ENCODE data around the gene KCNIP1.

KCNIP1 gene

GRCh38 chr5:170642066-170642735 is 138.4 kb downstream of the KCNIP1 start:
- no peak for DNase-seq (ENCODE audit: low read depth)

GRCh38 chr5:170642776-170643436 is 139.1 kb downstream of the KCNIP1 start:
- no peak for DNase-seq (ENCODE audit: low read depth)

GRCh38 chr5:170643591-170643990 is 139.8 kb downstream of the KCNIP1 start:
- DNase-seq (ENCODE audit: low read depth): no peak

GRCh38 chr5:170644501-170644900 is 140.7 kb downstream of the KCNIP1 start:
- DNase-seq (ENCODE audit: low read depth): no peak

- no peak for DNase-seq (ENCODE audit: low read depth)
Observed at GRCh38 chr5:170648541-170648940, 144.7 kb downstream of the KCNIP1 start.

GRCh38 chr5:170650850-170651249 is 147.0 kb downstream of the KCNIP1 start:
- DNase-seq (ENCODE audit: low read depth): no peak

GRCh38 chr5:170651604-170652277 is 147.9 kb downstream of the KCNIP1 start:
- DNase-seq (ENCODE audit: low read depth): no peak

GRCh38 chr5:170655476-170655875 is 151.7 kb downstream of the KCNIP1 start:
- no peak for DNase-seq (ENCODE audit: low read depth)

GRCh38 chr5:170655920-170656319 is 152.1 kb downstream of the KCNIP1 start:
- DNase-seq (ENCODE audit: low read depth): no peak

- DNase-seq (ENCODE audit: low read depth): no peak
Observed at GRCh38 chr5:170656346-170656745, 152.5 kb downstream of the KCNIP1 start.

GRCh38 chr5:170660531-170660930 is 156.7 kb downstream of the KCNIP1 start:
- DNase-seq (ENCODE audit: low read depth): no peak

GRCh38 chr5:170662966-170663365 is 159.1 kb downstream of the KCNIP1 start:
- DNase-seq (ENCODE audit: low read depth): no peak

GRCh38 chr5:170678811-170679210 is 175.0 kb downstream of the KCNIP1 start:
- DNase-seq (ENCODE audit: low read depth): no peak

GRCh38 chr5:170681013-170681433 is 177.2 kb downstream of the KCNIP1 start:
- DNase-seq (ENCODE audit: low read depth): no peak

GRCh38 chr5:170691657-170692056 is 187.8 kb downstream of the KCNIP1 start:
- DNase-seq (ENCODE audit: low read depth): no peak

- DNase-seq (ENCODE audit: low read depth): no peak
Observed at GRCh38 chr5:170693701-170694100, 189.9 kb downstream of the KCNIP1 start.

- DNase-seq (ENCODE audit: low read depth): no peak
Observed at GRCh38 chr5:170694911-170695310, 191.1 kb downstream of the KCNIP1 start.

GRCh38 chr5:170697031-170697430 is 193.2 kb downstream of the KCNIP1 start:
- no peak for DNase-seq (ENCODE audit: low read depth)

- no peak for DNase-seq (ENCODE audit: low read depth)
Observed at GRCh38 chr5:170700503-170700902, 196.7 kb downstream of the KCNIP1 start.

- DNase-seq (ENCODE audit: low read depth): no peak
Observed at GRCh38 chr5:170701334-170701733, 197.5 kb downstream of the KCNIP1 start.

GRCh38 chr5:170704417-170705192 is 200.8 kb downstream of the KCNIP1 start:
- DNase-seq (ENCODE audit: low read depth): no peak

- no peak for DNase-seq (ENCODE audit: low read depth)
Observed at GRCh38 chr5:170709640-170710039, 205.8 kb downstream of the KCNIP1 start.
